ENCODE measurements around the gene RAB3GAP1. TPM values are rescaled to one million over a fixed set of nuclear protein-coding genes. Genes with fewer than 3 reads are reported as not detected.

The RAB3GAP1 gene
- total RNA-seq, 1 donor from 2014 or later = 32.0 TPM

GRCh38 chr2:135150725-135151124, 98.6 kb downstream of the RAB3GAP1 start:
- Mint-ChIP-seq H3K9me3 (no peaks in the 10 kb centered on the region), H3K36me3 (ENCODE audit: low read depth) (peaks cover 30% of the 10 kb centered on the region), H3K27me3 (ENCODE audit: low read depth) (no peaks in the 10 kb centered on the region), H3K27ac (ENCODE audit: unreplicated experiment) (no peak overlapping the region), H3K4me3 (no peak overlapping the region), H3K4me1 (peaks cover 11% of the 10 kb centered on the region)
- no peak for TF ChIP-seq CTCF (conservative IDR thresholded peaks at IDR 0.05)
- no peak for DNase-seq (ENCODE audit: low read depth, low spot score)

DNA sequence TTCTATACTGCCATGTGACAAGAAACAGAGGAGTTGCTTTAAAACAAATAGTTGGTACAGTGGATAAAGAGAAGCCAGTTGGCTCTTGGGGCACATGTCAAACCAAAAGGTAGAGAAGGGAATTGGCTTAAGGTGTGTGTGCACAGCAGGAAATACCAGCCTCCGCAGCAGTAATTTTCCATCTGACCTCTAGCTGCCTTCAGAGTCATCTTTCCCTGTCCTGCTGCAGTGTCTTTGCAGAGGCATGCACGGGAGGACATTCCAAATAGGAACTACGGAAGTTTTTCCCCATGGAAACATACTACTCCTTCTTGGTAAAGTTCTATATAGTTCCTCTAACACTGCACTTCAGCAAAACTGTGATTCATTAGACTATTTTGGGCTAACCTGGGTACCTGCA, 99.5 kb downstream of the RAB3GAP1 start:
- no peak overlapping the region for H3K27ac Mint-ChIP-seq (ENCODE audit: unreplicated experiment)
- no peaks in the 10 kb centered on the region for H3K27me3 Mint-ChIP-seq (ENCODE audit: low read depth)
- H3K36me3 Mint-ChIP-seq (ENCODE audit: low read depth) = peaks cover 32% of the 10 kb centered on the region
- no peak for TF ChIP-seq CTCF (conservative IDR thresholded peaks at IDR 0.05)
- H3K9me3 Mint-ChIP-seq = no peaks in the 10 kb centered on the region
- DNase-seq (ENCODE audit: low read depth, low spot score) = no peak
- H3K4me1 Mint-ChIP-seq = peaks cover 11% of the 10 kb centered on the region
- H3K4me3 Mint-ChIP-seq = no peak overlapping the region

DNA sequence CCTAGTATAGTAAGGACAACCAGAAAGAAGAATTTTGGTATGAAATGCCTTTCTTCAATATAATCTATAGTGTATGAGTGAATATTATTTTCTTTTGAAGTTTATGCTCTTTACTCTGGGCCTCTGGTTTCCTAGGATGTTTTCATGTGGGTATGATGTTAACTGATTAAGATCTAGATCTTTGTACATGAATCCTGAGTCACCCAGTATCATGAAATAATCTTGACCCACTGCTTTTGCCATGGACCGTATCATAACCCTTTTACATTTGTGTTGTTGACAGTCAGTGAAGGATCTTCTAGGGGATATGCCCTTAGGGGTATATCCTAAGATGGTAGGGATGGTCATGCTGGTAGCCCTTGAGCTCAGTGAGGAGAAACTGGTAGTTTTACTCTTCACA, 100.3 kb downstream of the RAB3GAP1 start:
- no peak overlapping the region for H3K4me3 Mint-ChIP-seq
- no peaks in the 10 kb centered on the region for H3K9me3 Mint-ChIP-seq
- H3K4me1 Mint-ChIP-seq = peaks cover 11% of the 10 kb centered on the region
- peaks cover 33% of the 10 kb centered on the region for H3K36me3 Mint-ChIP-seq (ENCODE audit: low read depth)
- H3K27me3 Mint-ChIP-seq (ENCODE audit: low read depth) = no peaks in the 10 kb centered on the region
- no peak for TF ChIP-seq CTCF (conservative IDR thresholded peaks at IDR 0.05)
- no peak for DNase-seq (ENCODE audit: low read depth, low spot score)
- no peak overlapping the region for H3K27ac Mint-ChIP-seq (ENCODE audit: unreplicated experiment)

- Mint-ChIP-seq H3K4me1 (peaks cover 10% of the 10 kb centered on the region), H3K27ac (ENCODE audit: unreplicated experiment) (no peak overlapping the region), H3K9me3 (no peaks in the 10 kb centered on the region), H3K36me3 (ENCODE audit: low read depth) (peaks cover 34% of the 10 kb centered on the region), H3K27me3 (ENCODE audit: low read depth) (no peaks in the 10 kb centered on the region), H3K4me3 (no peak overlapping the region)
- TF ChIP-seq CTCF (conservative IDR thresholded peaks at IDR 0.05) = no peak
- DNase-seq (ENCODE audit: low read depth, low spot score) = no peak
These were observed 102.9 kb downstream of the RAB3GAP1 start for GRCh38 chr2:135154962-135155361.

DNA sequence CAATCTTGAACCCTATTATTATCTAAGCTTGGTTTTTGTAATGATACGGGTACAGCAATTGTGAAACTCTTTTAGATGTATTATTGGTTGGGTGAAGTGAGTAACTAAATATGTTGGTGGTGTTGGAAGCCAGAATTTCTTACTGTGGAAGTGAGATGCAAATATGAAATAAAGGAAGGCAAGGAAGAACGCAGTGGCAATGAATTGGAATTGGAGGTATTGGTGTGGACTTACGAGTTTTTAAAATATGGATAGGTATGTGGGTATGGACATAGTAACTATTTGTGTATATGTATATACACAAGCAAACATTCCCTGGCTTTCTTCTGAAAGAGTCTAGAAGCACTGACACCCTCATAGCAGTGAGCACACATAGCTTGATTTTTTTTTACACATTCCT, 105.8 kb downstream of the RAB3GAP1 start:
- Mint-ChIP-seq H3K27me3 (ENCODE audit: low read depth) (no peaks in the 10 kb centered on the region), H3K36me3 (ENCODE audit: low read depth) (peaks cover 28% of the 10 kb centered on the region), H3K4me1 (no peaks in the 10 kb centered on the region), H3K27ac (ENCODE audit: unreplicated experiment) (no peak overlapping the region), H3K9me3 (no peaks in the 10 kb centered on the region), H3K4me3 (no peak overlapping the region)
- TF ChIP-seq CTCF (conservative IDR thresholded peaks at IDR 0.05) = no peak
- DNase-seq (ENCODE audit: low read depth, low spot score) = no peak

- no peak for TF ChIP-seq CTCF (conservative IDR thresholded peaks at IDR 0.05)
- Mint-ChIP-seq H3K27me3 (ENCODE audit: low read depth) (no peaks in the 10 kb centered on the region), H3K36me3 (ENCODE audit: low read depth) (peaks cover 24% of the 10 kb centered on the region), H3K27ac (ENCODE audit: unreplicated experiment) (no peak overlapping the region), H3K9me3 (no peaks in the 10 kb centered on the region), H3K4me3 (no peak overlapping the region), H3K4me1 (no peaks in the 10 kb centered on the region)
- no peak for DNase-seq (ENCODE audit: low read depth, low spot score)
These were observed 107.1 kb downstream of the RAB3GAP1 start for GRCh38 chr2:135159191-135159590.

Data from neural crest cell (in vitro differentiated cells).